Stimulated activated CD8-positive, alpha-beta memory T cell treated with anti-CD3 and anti-CD28 coated beads, Interleukin-2, amount 100 ng/mL, for 1 hour (primary cell): Measurements from ENCODE around the gene OR2A5.
"Not testable (repeated sequence)": the region's sequence is repeated elsewhere in the genome, so short reads cannot be mapped to it uniquely, and the experiment has no call there.

ENCODE experiments used
- DNase-seq, 2 donors: peaks; one replicate each; pipeline ENCODE4 v3.0.0-alpha.2; 2020; ENCODE audit warnings: low read depth in 2 of 2

OR2A5 gene, protein sequence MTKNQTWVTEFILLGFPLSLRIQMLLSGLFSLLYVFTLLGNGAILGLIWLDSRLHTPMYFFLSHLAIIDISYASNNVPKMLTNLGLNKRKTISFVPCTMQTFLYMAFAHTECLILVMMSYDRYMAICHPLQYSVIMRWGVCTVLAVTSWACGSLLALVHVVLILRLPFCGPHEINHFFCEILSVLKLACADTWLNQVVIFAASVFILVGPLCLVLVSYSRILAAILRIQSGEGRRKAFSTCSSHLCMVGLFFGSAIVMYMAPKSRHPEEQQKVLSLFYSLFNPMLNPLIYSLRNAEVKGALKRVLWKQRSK

DNA sequence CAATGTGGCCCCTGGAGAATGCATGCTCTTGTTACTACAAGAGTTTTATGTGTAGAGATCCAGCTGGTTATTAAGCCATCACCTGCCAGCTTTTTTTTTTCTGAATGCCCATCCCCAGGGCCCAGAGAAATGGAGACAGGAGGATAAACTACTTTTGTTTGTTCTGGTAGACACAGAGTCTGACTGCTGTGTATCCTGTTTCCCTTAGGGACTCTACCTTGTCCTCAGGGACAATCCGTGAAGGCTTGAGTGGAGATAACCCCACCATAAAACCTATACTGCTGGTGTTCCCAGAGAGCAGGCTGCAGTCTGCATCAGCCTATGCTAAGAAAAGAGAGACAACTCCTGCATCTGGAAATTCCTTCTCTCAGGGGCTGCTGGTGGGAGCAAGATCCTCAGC is at the start of gene OR2A5:
OR2A5 (plus strand) TSS at position 301 of the 400 bp plus-strand sequence. CDS start 1,454 bp downstream, outside the sequence.
- no peak for DNase-seq

DNA sequence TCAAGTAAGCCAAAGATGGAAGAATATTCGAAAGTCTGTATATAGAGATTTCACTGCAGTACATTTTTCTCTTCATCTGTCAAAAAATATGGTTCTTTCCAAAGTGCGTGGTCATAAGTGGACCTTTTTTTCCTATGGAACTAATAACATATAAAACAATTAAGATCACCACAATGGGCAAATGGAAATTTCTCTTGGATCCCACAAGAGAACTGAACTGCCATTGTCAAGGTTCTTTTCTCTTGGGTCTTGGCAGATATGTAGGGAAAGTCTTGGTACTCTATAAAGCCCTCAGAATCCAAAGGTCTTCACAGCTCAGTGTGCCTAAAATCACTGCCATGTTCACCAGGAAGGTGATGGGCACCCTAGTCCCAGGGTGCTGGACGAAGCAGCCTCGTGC is 48.7 kb upstream of the OR2A5 start, which contains the start of gene OR6B1:
OR6B1 (plus strand) TSS at position 301 of the 400 bp plus-strand sequence. CDS start 3,677 bp downstream, outside the sequence.
- DNase-seq = no peak

DNA sequence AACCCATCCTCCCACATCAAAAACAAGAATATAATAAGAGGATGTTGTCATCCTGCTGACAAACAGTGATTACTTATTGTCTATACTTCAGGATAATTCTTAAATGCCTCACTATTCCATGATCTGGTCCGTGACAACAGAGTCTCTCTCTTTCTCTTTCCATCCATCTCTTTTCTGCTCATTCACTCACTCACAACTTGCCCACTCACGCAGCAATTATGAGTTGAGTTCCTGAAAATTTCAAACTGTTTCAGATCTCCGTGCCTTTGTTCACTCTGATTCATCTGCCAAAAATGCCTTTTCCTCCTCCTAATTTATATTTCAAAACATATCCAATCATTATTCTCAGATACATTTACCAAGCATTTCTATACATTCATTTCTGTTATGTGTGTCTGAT is 47.2 kb upstream of the OR2A5 start:
- no peak for DNase-seq

DNA sequence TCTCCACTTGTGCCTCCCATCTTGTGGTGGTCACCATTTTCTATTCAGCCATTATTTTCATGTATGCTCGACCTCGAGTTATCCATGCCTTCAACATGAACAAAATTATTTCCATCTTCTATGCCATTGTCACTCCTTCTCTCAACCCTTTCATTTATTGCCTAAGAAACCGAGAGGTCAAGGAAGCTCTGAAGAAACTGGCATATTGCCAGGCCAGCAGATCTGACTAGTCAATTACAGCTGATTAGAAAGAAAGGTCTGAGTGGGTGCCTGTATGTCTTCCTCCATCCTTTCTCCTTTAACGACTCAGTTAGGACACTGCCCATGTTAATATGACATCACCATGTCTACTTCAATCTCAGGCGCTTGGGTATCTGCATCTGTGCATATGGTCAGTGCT is 44.0 kb upstream of the OR2A5 start:
- DNase-seq = no peak

DNA sequence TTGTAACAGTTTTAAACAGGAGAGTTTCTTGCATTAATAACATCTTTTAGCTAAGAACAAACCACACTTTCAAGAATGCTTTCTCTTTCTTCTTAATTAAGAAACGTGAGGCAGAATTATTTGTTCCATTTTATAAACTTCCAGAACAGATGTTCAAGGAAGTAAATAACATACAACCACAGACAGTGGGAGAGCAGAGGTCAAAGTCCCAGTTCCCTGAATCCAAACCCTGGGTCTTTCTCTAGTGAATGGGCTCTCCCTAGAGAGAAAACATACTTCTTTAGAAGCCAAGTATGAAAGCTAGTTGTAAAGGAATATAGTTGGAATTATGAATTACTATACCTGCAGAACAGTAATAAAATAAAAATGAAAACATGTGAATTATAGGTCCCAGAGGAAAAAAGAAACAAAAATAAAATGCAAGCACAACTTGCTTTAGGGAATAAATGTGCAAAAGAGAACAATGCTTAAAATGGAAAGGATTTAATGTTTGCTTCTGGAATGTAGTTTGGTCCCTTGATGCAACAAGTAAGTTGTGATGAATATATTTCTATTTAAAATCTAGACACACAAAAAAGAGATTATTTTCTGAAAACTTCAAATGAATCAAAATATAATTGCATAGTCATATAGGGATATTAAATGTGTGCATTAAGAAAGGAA is 42.6 kb upstream of the OR2A5 start:
- no peak for DNase-seq

DNA sequence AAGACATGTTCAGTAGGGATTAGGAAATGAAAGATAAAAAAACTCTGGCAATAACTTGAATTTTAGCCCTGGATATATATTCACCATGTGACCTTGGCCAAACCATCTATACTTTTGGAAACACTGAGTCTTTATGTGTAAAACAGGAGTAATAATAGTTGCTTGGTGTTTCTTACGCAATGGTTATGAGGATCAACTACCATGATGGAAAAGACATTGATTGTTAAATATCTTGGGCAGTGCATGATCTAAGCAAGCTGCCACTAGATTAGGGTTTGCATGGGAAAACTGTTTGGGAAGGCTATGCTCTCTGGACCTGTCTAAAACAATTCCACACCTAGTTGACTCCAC is 42.1 kb upstream of the OR2A5 start:
- DNase-seq = no peak

DNA sequence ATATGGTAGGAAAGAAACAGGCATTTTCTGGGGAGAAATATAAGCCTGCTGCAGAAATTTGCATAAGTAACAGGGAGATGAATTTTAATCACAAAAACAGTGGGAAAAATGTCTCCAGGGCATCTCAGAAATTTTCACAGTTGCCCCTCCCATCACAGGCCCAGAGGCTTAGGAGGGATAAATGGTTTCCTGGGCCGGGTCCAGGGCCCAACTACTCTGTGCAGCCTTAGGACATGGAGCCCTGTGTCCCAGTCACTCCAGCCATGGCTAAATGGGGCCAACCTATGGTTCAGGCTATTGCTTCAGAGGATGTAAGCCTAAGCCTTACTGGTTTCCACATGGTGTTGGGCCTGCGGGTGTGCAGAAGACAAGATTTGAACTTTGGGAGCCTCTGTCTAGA is 39.4 kb upstream of the OR2A5 start:
- no peak for DNase-seq

DNA sequence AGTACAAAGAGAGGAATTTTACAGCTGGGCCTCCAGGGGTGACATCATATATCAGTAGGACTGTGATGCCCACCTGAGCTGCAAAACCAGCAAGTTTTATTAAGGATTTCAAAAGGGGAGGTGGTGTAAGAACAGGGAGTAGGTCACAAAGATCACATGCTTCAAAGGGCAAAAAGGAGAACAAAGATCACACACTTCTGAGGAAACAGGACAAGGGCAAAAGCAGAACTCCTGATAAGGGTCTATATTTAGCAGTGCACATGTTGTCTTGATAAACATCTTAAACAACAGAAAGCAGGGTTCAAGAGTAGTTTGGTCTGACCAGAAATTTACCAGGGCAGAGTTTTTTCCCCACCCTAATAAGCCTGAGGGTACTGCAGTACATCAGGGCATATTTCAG is 38.7 kb upstream of the OR2A5 start:
- not testable (repeated sequence) for DNase-seq

DNA sequence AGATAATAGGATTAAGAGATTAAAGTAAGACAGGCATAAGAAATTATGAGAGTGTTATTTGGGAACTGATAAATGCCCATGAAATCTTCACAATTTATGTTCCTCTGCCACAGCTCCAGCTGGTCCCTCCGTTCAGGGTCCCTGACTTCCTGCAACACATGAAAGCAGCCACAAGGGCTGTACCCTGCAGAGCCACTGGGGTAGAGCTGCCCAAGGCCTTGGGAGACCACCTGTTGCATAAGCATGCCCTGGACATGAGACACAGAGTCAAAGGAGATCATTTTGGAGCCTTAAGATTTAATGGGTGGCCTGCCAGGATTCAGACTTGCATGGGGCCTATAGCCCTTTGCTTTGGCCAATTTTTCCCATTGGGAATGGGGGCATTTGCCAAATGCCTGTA is 37.9 kb upstream of the OR2A5 start:
- not testable (repeated sequence) for DNase-seq

DNA sequence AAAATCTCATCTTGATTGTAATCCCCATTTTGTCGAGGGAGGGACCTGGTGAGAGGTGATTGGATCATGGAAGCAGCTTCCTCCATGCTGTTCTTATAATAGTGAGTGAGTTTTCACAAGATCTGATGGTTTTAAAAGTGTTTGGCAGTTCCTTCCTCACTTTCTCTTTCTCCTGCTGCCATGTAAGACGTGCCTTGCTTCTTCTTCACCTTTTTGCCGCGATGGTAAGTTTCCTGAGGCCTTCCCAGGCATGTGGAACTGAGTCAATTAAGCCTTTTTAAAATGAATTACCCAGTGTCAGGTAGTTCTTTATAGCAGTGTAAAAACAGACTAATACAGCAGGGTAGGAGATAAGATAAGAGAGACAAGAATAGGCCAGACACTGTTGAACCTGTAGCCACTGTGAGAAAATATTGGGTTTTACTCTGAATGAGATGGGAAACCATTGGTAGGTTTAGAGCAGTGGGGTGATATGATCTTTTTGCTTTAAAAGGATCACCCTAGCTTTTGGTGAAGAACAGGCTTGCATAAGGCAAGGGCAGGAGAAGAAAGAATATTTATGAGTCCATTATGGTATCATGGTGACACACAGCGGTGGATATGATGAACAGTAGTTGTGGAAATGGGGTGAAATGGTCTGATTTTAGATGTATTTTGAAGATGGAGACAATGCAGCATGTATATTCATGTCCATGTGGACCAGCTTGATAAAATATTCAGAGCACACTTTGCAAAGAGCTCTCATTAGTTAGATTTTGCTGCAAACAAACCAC is 37.1 kb upstream of the OR2A5 start:
- no peak for DNase-seq

DNA sequence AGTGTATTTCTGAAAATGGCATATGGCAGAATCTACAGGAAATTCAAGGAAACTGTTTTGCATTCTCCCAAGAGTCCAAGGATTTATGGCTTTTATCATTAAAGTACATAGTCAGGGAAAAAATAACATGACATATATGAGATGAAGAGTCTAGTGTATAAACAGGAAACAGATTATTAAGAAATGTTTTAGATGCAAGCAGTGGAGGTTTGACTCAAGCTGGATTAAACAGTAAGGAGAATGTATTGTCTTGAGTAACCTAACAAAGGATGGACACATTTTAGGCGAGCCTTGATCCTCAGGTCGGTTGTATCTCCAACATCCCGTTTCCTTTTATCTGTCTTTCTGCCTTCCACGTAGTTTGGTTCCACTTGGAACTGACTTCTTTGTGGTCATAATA is 30.7 kb upstream of the OR2A5 start:
- DNase-seq = no peak

DNA sequence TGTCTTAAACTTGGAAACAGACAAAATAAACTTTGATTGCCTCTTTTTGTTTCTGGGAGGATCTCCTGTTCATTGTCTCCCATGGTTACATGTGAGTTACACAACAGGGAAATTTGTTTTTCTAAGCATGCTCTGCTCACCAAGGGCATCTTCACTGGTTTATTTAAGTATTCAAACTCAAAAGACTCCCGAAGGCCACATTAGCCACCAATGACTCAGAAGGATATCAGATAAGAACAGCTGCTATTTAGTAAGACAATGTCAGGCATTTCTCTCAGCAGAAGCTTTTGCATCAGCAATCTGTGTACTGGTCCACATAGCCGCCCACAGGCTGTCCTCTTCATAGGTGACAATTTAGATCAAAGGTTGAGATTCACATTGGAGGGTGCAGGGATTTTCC is 29.3 kb upstream of the OR2A5 start:
- DNase-seq = no peak

DNA sequence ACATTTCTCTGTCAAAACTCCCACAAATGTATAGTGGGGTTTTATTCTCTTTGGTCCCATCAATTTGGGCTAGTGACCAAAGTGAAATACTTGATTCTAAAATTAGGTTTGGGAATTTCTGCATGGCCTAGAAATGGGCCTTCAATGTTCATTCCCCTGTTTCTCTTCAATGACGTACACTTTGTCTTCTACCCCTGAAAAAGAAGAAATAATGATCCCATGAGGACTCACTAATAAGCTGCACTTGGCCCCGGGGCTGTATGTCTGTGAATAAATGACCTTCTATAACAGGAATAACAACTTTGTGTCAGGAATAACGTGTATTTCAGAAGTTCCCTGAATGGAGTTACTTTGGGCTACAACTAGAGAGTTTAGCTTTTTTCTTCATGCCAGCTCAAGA is 28.4 kb upstream of the OR2A5 start:
- DNase-seq = no peak

DNA sequence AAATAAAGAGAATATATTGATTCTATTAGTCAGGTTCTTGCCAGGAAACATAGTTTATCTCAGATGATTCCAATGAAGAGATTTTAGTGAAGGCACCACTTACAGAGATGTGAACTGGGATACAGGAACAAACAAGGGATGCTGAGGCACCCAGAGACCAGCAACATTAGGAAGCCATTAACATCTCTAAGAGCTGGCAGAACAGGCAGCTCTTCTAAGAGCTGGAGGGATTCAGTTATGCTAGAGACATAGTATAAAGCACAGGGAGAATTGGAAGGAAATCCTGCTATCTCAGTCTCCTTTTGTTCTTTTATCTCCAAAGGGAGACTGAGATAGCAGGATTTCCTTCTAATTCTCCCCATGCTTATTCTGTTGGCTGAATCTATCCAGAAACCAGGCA is 26.6 kb upstream of the OR2A5 start:
- no peak for DNase-seq

DNA sequence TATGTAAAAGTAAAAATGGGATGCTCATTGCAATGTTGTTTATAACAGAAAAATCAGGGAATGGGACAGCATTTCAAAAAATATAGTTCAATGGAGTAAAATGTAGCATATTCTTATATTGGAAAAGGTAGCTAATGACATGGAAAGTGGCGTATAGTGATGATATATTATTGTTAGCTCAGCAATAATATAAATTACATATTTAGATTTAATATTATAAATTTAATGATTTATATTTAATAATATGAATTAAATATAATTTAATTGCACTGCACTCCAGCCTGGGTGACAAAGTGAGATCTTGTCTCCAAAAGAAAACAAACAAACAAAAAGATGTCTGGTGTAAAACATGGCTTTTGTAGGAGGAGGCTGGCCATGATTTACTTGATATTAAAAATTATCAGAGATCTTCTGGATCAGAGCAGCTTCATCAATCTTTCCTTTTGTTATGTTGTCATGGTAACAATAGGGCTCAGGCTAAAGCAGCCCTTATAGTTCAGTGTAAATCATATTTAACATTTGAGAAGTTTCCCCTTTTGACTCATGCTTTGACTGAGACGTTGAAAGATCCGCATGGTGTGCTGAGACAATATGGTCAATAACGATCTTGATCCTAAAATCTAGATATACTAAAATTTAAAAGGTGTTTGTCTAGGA is 25.4 kb upstream of the OR2A5 start:
- DNase-seq = no peak

DNA sequence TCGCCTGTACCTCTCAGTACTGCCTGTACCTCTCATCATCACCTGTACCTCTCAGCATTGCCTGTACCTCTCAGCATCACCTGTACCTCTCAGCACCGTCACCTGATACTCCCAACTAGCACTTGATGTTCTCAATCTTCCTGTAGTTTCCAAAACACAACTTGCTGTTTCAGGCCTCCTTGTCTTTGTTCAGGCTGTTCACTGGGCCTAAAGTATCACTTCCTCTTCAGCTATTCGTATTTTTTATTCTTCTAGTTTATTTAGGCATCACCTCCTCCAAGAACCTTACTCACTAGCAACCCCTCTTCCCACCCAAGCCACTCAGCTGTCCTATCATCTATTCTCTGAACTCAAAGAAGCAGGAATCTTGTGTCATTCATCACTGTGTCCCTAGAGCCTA is 24.5 kb upstream of the OR2A5 start:
- no peak for DNase-seq

DNA sequence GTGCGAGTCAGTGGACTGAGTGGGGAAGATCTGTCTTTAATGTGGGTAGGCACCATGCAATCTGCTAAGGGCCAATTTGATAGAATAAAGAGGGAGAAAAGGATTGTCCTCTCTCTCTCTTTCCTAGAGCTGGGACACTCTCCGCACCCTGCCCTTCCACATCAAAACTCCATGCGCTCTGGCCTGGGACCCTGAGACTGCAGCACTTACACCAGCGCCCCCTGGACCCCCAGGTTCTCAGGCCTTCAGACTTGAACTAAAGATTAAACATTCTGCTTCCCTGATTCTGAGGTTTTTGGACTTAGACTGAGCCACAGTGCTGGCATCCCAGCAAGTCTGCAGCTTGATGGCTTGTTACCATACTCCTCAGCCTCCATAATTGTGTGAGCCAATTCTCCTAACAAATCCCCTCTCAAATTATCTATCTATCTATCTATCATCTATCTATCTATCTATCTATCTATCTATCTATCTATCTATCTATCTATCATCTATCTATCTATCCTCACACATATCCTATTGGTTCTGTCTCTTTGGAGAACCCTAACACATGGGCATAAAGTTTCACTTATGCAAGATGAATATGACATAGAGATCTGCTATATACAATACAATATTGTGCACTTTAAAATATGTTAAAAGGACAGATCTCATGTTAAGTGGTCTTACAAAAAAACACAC is 22.4 kb upstream of the OR2A5 start:
- DNase-seq = no peak

DNA sequence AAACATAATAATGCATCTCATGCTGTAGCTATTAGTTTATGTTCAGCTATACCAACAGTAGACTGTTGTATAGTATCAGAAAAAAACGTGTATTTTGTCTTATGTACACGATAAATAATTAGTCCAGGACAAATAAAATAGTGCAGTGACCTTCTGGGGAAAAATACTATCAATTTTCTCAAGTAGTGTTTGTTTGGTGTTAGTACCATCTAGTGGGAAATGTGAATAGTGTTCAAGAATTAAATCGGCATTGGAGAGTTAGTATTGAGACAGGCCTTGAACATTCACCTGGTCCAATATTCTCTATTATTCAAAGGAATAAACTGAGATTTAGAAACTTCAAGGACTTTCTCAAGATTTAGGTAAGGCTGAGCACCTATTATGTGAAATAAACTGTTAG is 21.7 kb upstream of the OR2A5 start:
- no peak for DNase-seq

DNA sequence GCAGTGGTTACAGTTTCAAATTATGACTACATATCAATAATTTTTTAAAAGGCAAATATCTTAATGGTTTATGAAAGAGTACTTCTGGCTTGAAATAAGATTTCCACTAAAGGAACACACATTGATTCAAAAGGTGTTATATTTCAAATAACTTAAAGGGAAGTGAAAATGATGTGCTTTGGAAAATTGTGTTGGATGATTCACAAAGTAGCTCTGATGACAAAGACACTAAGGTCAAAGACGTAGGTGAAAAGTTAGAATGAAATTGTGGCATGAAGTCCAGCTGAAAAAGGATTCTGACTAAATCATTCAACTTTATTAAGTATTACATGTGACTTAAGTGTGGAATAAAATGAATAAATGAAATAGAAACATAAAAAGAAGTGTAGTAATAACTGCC is 20.8 kb upstream of the OR2A5 start:
- no peak for DNase-seq

DNA sequence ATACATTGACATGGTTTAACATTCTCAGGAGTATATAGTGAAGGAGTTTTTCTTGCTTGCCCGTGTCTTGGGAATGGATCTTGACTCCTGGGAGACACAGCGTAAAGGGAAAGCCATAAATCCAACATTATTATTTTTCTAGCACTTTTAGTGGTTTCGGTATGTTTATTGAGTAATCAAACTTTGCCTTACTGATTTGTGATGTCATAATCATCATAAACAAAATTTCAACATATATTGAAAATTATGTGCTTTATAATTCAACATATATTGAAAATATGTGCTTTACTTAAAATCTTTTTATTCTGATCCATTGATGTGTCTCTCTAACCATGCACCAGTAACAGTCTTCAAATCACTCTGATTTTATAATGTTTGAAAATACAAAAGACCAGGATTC is 20.2 kb upstream of the OR2A5 start:
- no peak for DNase-seq

DNA sequence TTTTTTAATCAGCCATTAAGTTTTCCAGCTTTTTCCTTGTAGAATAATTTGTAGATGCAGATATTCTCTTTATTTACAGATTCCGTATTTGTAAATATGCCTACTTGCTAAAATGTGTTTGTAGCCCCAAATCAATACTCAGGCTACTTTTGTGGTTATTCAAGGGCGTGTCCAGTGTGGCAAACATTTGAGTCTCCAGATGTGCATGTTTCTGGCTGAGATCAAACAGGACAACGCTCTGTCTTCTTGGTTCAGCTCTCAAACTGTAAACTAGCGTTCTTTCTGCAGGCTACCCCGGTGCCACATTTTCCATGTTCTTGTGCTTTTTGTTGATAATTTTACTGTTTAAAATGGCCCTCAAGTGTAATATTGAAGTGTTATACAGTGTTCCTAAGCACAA is 16.2 kb upstream of the OR2A5 start:
- no peak for DNase-seq
